ENCODE measurements around the gene GFI1B.

Gene GFI1B

GRCh38 chr9:132984202-132985070 is 5.9 kb downstream of the GFI1B start:
- TF ChIP-seq, protein P1, sequence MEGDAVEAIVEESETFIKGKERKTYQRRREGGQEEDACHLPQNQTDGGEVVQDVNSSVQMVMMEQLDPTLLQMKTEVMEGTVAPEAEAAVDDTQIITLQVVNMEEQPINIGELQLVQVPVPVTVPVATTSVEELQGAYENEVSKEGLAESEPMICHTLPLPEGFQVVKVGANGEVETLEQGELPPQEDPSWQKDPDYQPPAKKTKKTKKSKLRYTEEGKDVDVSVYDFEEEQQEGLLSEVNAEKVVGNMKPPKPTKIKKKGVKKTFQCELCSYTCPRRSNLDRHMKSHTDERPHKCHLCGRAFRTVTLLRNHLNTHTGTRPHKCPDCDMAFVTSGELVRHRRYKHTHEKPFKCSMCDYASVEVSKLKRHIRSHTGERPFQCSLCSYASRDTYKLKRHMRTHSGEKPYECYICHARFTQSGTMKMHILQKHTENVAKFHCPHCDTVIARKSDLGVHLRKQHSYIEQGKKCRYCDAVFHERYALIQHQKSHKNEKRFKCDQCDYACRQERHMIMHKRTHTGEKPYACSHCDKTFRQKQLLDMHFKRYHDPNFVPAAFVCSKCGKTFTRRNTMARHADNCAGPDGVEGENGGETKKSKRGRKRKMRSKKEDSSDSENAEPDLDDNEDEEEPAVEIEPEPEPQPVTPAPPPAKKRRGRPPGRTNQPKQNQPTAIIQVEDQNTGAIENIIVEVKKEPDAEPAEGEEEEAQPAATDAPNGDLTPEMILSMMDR (IDR thresholded peaks at IDR 0.05; ENCODE audit: insufficient read depth, low read length, missing control alignments) = no peak
- CTCF ChIA-PET = interaction anchor here (1.4 to 1.6 kb wide), 2 partner anchors 9 to 10 kb away, joined by 3 to 4 read pairs; no protein-coding TSS in a partner anchor
- POLR2A ChIA-PET = no interaction called here
- no peak for DNase-seq (ENCODE audit: low read depth, low spot score)
- no peak overlapping the region for H3K4me3 ChIP-seq (ENCODE audit: low read depth, low read length)

GRCh38 chr9:132985071-132985350 is 6.5 kb downstream of the GFI1B start:
- ChIA-PET POLR2A (no interaction called here), CTCF (interaction anchor here (1.4 to 1.5 kb wide), 2 partner anchors 9 to 12 kb away, joined by 3 to 6 read pairs; no protein-coding TSS in a partner anchor)
- no peak overlapping the region for H3K4me3 ChIP-seq (ENCODE audit: low read depth, low read length)
- no peak for DNase-seq (ENCODE audit: low read depth, low spot score)
- TF ChIP-seq, protein P1 (IDR thresholded peaks at IDR 0.05; ENCODE audit: insufficient read depth, low read length, missing control alignments) = no peak

DNA sequence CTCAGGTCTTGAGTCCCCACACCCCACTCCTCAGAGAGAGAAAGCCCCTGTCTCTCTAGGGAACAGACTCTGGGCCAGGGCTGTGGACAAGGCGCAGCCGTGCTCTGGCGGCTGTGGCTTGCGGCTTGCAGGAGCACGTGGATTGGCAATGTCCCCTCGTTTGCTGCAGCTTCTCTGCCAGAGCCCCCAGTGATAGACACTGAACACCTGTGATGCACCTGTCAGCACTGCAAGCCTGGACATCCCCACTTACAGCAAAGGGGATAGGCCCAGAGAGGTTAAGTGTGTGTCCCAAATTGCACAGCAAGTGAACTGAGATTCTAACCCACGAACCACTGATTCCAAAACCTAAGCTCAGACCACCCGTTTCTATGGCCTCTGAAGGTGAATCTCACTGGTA is 7.0 kb downstream of the GFI1B start:
- H3K4me3 ChIP-seq (ENCODE audit: low read depth, low read length) = no peak overlapping the region
- DNase-seq (ENCODE audit: low read depth, low spot score) = no peak
- TF ChIP-seq, protein P1 (IDR thresholded peaks at IDR 0.05; ENCODE audit: insufficient read depth, low read length, missing control alignments) = no peak
- POLR2A ChIA-PET = interaction anchor here (1.0 kb wide), 1 partner anchor 12 kb away, joined by 3 read pairs; no protein-coding TSS in a partner anchor
- CTCF ChIA-PET = interaction anchor here (0.8 to 1.5 kb wide), 5 partner anchors 8 to 162 kb away, joined by 3 to 7 read pairs (median 4); no protein-coding TSS in a partner anchor

DNA sequence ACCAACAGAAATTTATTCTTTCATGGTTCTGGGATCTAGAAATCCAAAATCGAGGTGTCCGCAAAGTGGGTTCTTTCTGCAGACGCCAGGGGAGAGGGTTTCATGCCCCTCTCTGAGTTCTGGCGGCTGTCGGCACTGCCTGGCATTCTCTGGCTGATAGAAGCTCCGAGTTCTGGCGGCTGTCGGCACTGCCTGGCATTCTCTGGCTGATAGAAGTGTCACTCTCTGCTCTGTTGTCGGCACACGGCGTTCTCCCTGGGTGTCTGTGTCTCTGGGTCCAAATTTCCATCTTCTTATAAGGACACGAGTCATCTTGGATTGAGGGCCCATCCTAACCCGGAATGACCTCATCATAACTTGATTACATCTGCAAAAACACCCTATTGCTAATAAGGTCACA is 7.6 kb downstream of the GFI1B start:
- POLR2A ChIA-PET = interaction anchor here (1.0 kb wide), 1 partner anchor 12 kb away, joined by 3 read pairs; no protein-coding TSS in a partner anchor
- no peak overlapping the region for H3K4me3 ChIP-seq (ENCODE audit: low read depth, low read length)
- TF ChIP-seq, protein P1 (IDR thresholded peaks at IDR 0.05; ENCODE audit: insufficient read depth, low read length, missing control alignments) = no peak
- CTCF ChIA-PET = interaction anchor here (0.8 to 1.5 kb wide), 5 partner anchors 9 to 161 kb away, joined by 3 to 7 read pairs (median 4); no protein-coding TSS in a partner anchor
- no peak for DNase-seq (ENCODE audit: low read depth, low spot score)

DNA sequence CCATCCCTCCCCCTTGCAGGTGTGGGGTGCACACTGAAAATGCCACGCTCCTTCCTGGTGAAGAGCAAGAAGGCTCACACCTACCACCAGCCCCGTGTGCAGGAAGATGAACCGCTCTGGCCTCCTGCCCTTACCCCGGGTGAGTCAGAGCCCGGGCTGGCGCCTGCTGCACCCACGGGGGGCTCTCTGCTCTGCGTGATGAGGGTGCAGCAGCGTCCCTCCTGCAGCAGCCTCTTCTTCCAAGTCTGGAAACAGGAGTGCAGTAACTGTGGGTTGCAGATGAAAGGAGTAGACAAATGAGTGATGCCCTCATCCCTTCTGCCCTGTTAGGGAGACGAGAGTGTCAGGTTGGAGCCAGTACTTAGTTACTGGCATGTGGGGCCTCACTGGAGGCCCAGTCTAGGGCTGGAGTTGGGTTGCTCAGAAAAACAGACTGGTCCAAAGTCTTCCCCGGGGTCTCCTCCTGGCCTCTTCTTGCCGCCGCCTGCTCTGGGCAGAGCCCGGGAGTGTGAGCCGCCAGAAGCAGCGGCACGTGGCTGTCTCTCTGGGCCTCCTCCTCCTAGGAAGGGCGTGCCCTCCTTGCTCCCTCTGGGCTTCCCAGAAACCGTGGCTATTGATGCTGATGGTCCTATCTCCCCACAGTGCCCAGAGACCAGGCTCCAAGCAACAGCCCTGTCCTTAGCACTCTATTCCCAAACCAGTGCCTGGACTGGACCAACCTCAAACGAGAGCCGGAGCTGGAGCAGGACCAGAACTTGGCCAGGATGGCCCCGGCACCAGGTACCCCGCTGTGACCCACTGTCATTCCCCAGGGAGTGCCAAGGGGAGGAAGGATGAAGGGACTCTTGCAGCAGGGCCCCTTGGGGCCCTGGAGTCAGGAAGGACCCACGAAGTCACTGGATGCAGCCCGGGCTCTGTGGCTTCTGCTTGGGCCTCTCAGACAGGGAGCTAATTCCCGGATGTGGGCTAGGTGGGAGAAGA is 8.4 kb downstream of the GFI1B start:
- DNase-seq (ENCODE audit: low read depth, low spot score) = no peak
- ChIA-PET CTCF (interaction anchor here (1.4 to 2.2 kb wide), 2 partner anchors 9 to 12 kb away, joined by 7 to 10 read pairs; partner anchors contain the start of gene GFI1B), POLR2A (no interaction called here)
- H3K4me3 ChIP-seq (ENCODE audit: low read depth, low read length) = no peak overlapping the region
- TF ChIP-seq, protein P1 (IDR thresholded peaks at IDR 0.05; ENCODE audit: insufficient read depth, low read length, missing control alignments) = no peak
